MM.1S (cell line): Measurements from ENCODE around the gene TGFA.

ENCODE experiments used
- DNase-seq: peaks from one replicate; pipeline ENCODE4 v3.0.0-alpha.2; 2015
- H2AFZ ChIP-seq: fragments of 300-600 bp; sonication (generic); 2 replicates; pipeline ENCODE4 v1.6.0; 2016; ENCODE audit warnings: antibody characterized with exemption, low read length
- H3F3A ChIP-seq: fragments of 300-600 bp; sonication (generic); 2 replicates; pipeline ENCODE4 v1.6.1; 2016; ENCODE audit warnings: mild to moderate bottlenecking, antibody characterized with exemption, low read length, moderate library complexity, mixed read lengths; ENCODE audit not compliant: insufficient read depth
- H3K27ac ChIP-seq: fragments of 300-600 bp; sonication (generic); 2 replicates; pipeline ENCODE4 v1.5.1; 2016; ENCODE audit warnings: mild to moderate bottlenecking, low read length
- H3K27me3 ChIP-seq: fragments of 300-600 bp; sonication (generic); replicated peaks from 2 replicates; pipeline ENCODE4 v1.6.0; 2016; ENCODE audit warnings: low read length; ENCODE audit not compliant: insufficient read depth
- H3K36me3 ChIP-seq: fragments of 300-600 bp; sonication (generic); replicated peaks from 2 replicates; pipeline ENCODE4 v1.6.1; 2016; ENCODE audit warnings: mild to moderate bottlenecking, low read length, mixed read lengths; ENCODE audit not compliant: insufficient read depth
- H3K4me1 ChIP-seq: fragments of 300-600 bp; sonication (generic); 2 replicates; pipeline ENCODE4 v1.6.1; 2016; ENCODE audit warnings: low read length, mixed read lengths
- H3K4me2 ChIP-seq: fragments of 300-600 bp; sonication (generic); 2 replicates; pipeline ENCODE4 v1.6.0; 2016; ENCODE audit warnings: low read depth, low read length
- H3K4me3 ChIP-seq: fragments of 300-600 bp; sonication (generic); 2 replicates; pipeline ENCODE4 v1.5.1; 2016; ENCODE audit warnings: low read length, mixed read lengths
- H3K79me2 ChIP-seq: fragments of 300-600 bp; sonication (generic); 2 replicates; pipeline ENCODE4 v1.6.1; 2016; ENCODE audit warnings: mixed run types, low read length, mixed read lengths
- H3K9ac ChIP-seq: fragments of 300-600 bp; sonication (generic); 2 replicates; pipeline ENCODE4 v1.6.1; 2016; ENCODE audit warnings: low read length, mixed read lengths
- H3K9me2 ChIP-seq: fragments of 300-600 bp; sonication (generic); replicated peaks from 2 replicates; pipeline ENCODE4 v1.6.1; 2016; ENCODE audit warnings: mild to moderate bottlenecking, low read length, mixed read lengths; ENCODE audit not compliant: insufficient read depth
- H3K9me3 ChIP-seq: fragments of 300-600 bp; sonication (generic); replicated peaks from 2 replicates; pipeline ENCODE4 v1.6.1; 2016; ENCODE audit warnings: mild to moderate bottlenecking, low read length, mixed read lengths; ENCODE audit not compliant: insufficient read depth
- H4K20me1 ChIP-seq: fragments of 300-600 bp; sonication (generic); 2 replicates; pipeline ENCODE4 v1.6.1; 2016; ENCODE audit warnings: mild to moderate bottlenecking, low read length, moderate library complexity, mixed read lengths; ENCODE audit not compliant: insufficient read depth
- CTCF ChIP-seq: fragments of 300-600 bp; sonication (generic); IDR thresholded peaks from 2 replicates; pipeline ENCODE4 v1.5.1; 2016; ENCODE audit warnings: antibody characterized with exemption, low read length, mixed read lengths
- EZH2 ChIP-seq: fragments of 300-600 bp; sonication (generic); optimal IDR thresholded peaks from 2 replicates; pipeline ENCODE3; 2017; ENCODE audit warnings: low read depth, mild to moderate bottlenecking, antibody characterized with exemption, low read length, mixed read lengths
- EZH2phosphoT487 ChIP-seq: fragments of 300-600 bp; sonication (generic); IDR thresholded peaks from 2 replicates; pipeline ENCODE4 v1.6.1; 2018; ENCODE audit warnings: antibody characterized with exemption, low read length

The TGFA gene

GRCh38 chr2:70551167-70551566, 2.5 kb downstream of the TGFA start:
- H3K27ac ChIP-seq, result no peak overlapping the region
- DNase-seq, result no peak
- no peak overlapping the region for H3K9ac ChIP-seq
- H3K79me2 ChIP-seq, result peaks cover 57% of the 10 kb centered on the region
- H3K36me3 ChIP-seq, result no peaks in the 10 kb centered on the region
- no peaks in the 10 kb centered on the region for H4K20me1 ChIP-seq
- no peak overlapping the region for H3K4me3 ChIP-seq
- no peaks in the 10 kb centered on the region for H3K27me3 ChIP-seq
- TF ChIP-seq EZH2phosphoT487 (no peak), CTCF (no peak), EZH2 (no peak)
- no peak overlapping the region for H3K4me2 ChIP-seq
- H3K9me3 ChIP-seq, result no peaks in the 10 kb centered on the region
- no peaks in the 10 kb centered on the region for H3K9me2 ChIP-seq
- peaks cover 13% of the 10 kb centered on the region for H3F3A ChIP-seq
- no peak overlapping the region for H2AFZ ChIP-seq
- peaks cover 19% of the 10 kb centered on the region for H3K4me1 ChIP-seq

- Histone ChIP-seq H3K36me3 (no peaks in the 10 kb centered on the region), H3K9me3 (no peaks in the 10 kb centered on the region), H3K27ac (no peak overlapping the region), H3K27me3 (no peaks in the 10 kb centered on the region), H3K9me2 (no peaks in the 10 kb centered on the region), H3K79me2 (peaks cover 59% of the 10 kb centered on the region), H3K4me3 (no peak overlapping the region), H4K20me1 (no peaks in the 10 kb centered on the region), H3K9ac (no peak overlapping the region), H3K4me2 (no peak overlapping the region), H3K4me1 (peaks cover 15% of the 10 kb centered on the region), H3F3A (peaks cover 13% of the 10 kb centered on the region), H2AFZ (no peak overlapping the region)
- no peak for DNase-seq
- TF ChIP-seq EZH2 (no peak), CTCF (no peak), EZH2phosphoT487 (no peak)
These were observed 3.7 kb downstream of the TGFA start for GRCh38 chr2:70549962-70550361.

- Histone ChIP-seq H3K36me3 (no peaks in the 10 kb centered on the region), H2AFZ (no peak overlapping the region), H3K4me1 (peaks cover 9% of the 10 kb centered on the region; the same call in 1 of the 2 replicates), H3K4me3 (no peak overlapping the region), H3K9me3 (no peaks in the 10 kb centered on the region), H4K20me1 (no peaks in the 10 kb centered on the region), H3K27me3 (no peaks in the 10 kb centered on the region), H3K79me2 (peaks cover 64% of the 10 kb centered on the region), H3F3A (peaks cover 9% of the 10 kb centered on the region), H3K9me2 (no peaks in the 10 kb centered on the region), H3K9ac (no peak overlapping the region), H3K4me2 (no peak overlapping the region), H3K27ac (no peak overlapping the region)
- TF ChIP-seq EZH2phosphoT487, result no peak
- no peak for TF ChIP-seq CTCF
- no peak for TF ChIP-seq EZH2
- DNase-seq, result no peak
These were observed 4.4 kb downstream of the TGFA start for GRCh38 chr2:70549064-70549710.
